HepG2 (cell line): ENCODE data around the gene PHF13. TPM values are rescaled to one million over a fixed set of nuclear protein-coding genes. Genes with fewer than 3 reads are reported as not detected.

ENCODE experiments used
- ATAC-seq: fragments of 200-7000 bp; cut with Tn5 transposase; 3 replicates; pipeline ENCODE4 v1.9.1; 2020; ENCODE audit warnings: mild to moderate bottlenecking, moderate library complexity
- BruUV-seq: library from RNA; stranded (reverse); fragments of 400-500 nt; replicated peaks from 2 replicates; lab custom pipeline; 2021; lab: Mats Ljungman, UMichigan
- CTCF ChIA-PET: fragments of 300-600 bp; formaldehyde crosslinking; extraction: SDS; loops from one replicate; lab custom pipeline; 2021; ENCODE audit warnings: low total read pairs, inconsistent platforms, low intra/inter-chr PET ratio; lab: Yijun Ruan, JAX
- POLR2A ChIA-PET: fragments of 350-600 bp; sonication (Branson Sonifier 250); formaldehyde crosslinking; loops from one replicate; lab custom pipeline; 2020; ENCODE audit warnings: antibody characterized with exemption, inconsistent platforms; lab: Yijun Ruan, JAX
- DNase-seq: peaks from one replicate; pipeline ENCODE4 v3.0.0-alpha.2; 2015; ENCODE audit warnings: low spot score
- FAIRE-seq: peaks from 3 replicates; lab custom pipeline; 2011; peaks lifted over from hg19 to GRCh38; lab: Jason Lieb, UNC
- H2AFZ ChIP-seq: one replicate; pipeline ENCODE4 v1.6.1; 2011; ENCODE audit warnings: low read length, inconsistent platforms
- H3K27ac ChIP-seq: fragments of 300-600 bp; 3 replicates; pipeline ENCODE4 v1.8.0; 2011; ENCODE audit warnings: mixed run types, mild to moderate bottlenecking, mixed read lengths, low read length, inconsistent platforms; ENCODE audit not compliant: insufficient read depth; ENCODE audit errors: extremely low read length
- H3K27me3 ChIP-seq, 2 experiments: fragments of 200-600 bp in 1 of 2; 2 replicates in 1 of 2; 3 replicates in 1 of 2; pipeline versions ENCODE4 v1.6.0 to v1.8.0; 2011; ENCODE audit warnings: low read length in 2 of 2, mild to moderate bottlenecking in 2 of 2, moderate library complexity in 2 of 2, inconsistent platforms in 1 of 2; ENCODE audit not compliant: insufficient read depth in 2 of 2, control insufficient read depth in 1 of 2
- H3K36me3 ChIP-seq, 2 experiments: fragments of 200-600 bp in 1 of 2; replicated peaks in 1 of 2; 2 replicates in 1 of 2; 3 replicates in 1 of 2; pipeline versions ENCODE4 v1.5.1 to v1.8.0; 2011; ENCODE audit warnings: low read length in 2 of 2, inconsistent platforms in 1 of 2; ENCODE audit not compliant: insufficient read depth in 2 of 2, control insufficient read depth in 1 of 2
- H3K4me1 ChIP-seq: 2 replicates; pipeline ENCODE4 v1.5.1; 2012; ENCODE audit warnings: low read length, inconsistent platforms; ENCODE audit not compliant: insufficient read depth
- H3K4me2 ChIP-seq: 2 replicates; pipeline ENCODE4 v1.6.0; 2011; ENCODE audit warnings: low read depth, low read length, inconsistent platforms
- H3K4me3 ChIP-seq, 3 experiments: fragments of 200-600 bp in 1 of 3; sonication (generic), shearing (Covaris generic) in 1 of 3; replicated peaks in 1 of 3; 2 replicates each; pipeline ENCODE4 v1.5.1; 2011 to 2016; ENCODE audit warnings: low read length in 3 of 3, inconsistent platforms in 2 of 3, low read depth in 2 of 3, mild to moderate bottlenecking in 2 of 3, control low read depth in 1 of 3, mixed read lengths in 1 of 3; ENCODE audit not compliant: insufficient read depth in 1 of 3
- H3K79me2 ChIP-seq: one replicate; pipeline ENCODE4 v1.6.1; 2011; ENCODE audit warnings: low read length, inconsistent platforms; ENCODE audit not compliant: insufficient read depth
- H3K9ac ChIP-seq: 2 replicates; pipeline ENCODE4 v1.6.0; 2011; ENCODE audit warnings: mild to moderate bottlenecking, low read depth, low read length, inconsistent platforms; ENCODE audit not compliant: insufficient read depth
- H3K9me3 ChIP-seq: 2 replicates; pipeline ENCODE4 v1.5.1; 2012; ENCODE audit warnings: mild to moderate bottlenecking, low read length
- H4K20me1 ChIP-seq: 2 replicates; pipeline ENCODE4 v1.6.0; 2011; ENCODE audit warnings: inconsistent platforms, mild to moderate bottlenecking, low read length, moderate library complexity; ENCODE audit not compliant: insufficient read depth
- FOSL2 ChIP-seq: sonication (generic); formaldehyde crosslinking; IDR thresholded peaks from 2 replicates; pipeline ENCODE4 v1.4.0; 2020; ENCODE audit warnings: missing genetic modification reagents
- KLF13 ChIP-seq: sonication (generic); formaldehyde crosslinking; IDR thresholded peaks from 2 replicates; pipeline ENCODE4 v1.4.0; 2020; ENCODE audit warnings: mild to moderate bottlenecking, missing genetic modification reagents
- MAF1 ChIP-seq: sonication (generic); formaldehyde crosslinking; IDR thresholded peaks from 2 replicates; pipeline ENCODE4 v1.5.0; 2020; ENCODE audit warnings: missing genetic modification reagents, borderline replicate concordance
- PHF21A ChIP-seq: sonication (generic); formaldehyde crosslinking; IDR thresholded peaks from 2 replicates; pipeline ENCODE4 v1.5.0; 2020; ENCODE audit warnings: mild to moderate bottlenecking, missing genetic modification reagents
- PTBP1 ChIP-seq: fragments of 200-400 bp; formaldehyde crosslinking; IDR thresholded peaks from 2 replicates; pipeline ENCODE4 v1.6.1; 2018; ENCODE audit warnings: low read length, low read depth; ENCODE audit not compliant: poor library complexity, severe bottlenecking
- SAP130 ChIP-seq: IDR thresholded peaks from 2 replicates; pipeline ENCODE4 v1.6.1; 2016; ENCODE audit warnings: low read depth
- SNAPC2 ChIP-seq: sonication (generic); formaldehyde crosslinking; IDR thresholded peaks from 2 replicates; pipeline ENCODE4 v1.8.1; 2022; ENCODE audit warnings: mild to moderate bottlenecking, missing genetic modification reagents
- TARDBP ChIP-seq: sonication (generic); formaldehyde crosslinking; IDR thresholded peaks from 2 replicates; pipeline ENCODE4 v1.8.0; 2022; ENCODE audit warnings: mild to moderate bottlenecking, missing genetic modification reagents
- TEAD2 ChIP-seq: sonication (generic); formaldehyde crosslinking; IDR thresholded peaks from 2 replicates; pipeline ENCODE4 v1.9.0; 2021; ENCODE audit warnings: missing genetic modification reagents
- TOE1 ChIP-seq: sonication (generic); formaldehyde crosslinking; IDR thresholded peaks from 2 replicates; pipeline ENCODE4 v1.4.0; 2020; ENCODE audit warnings: mild to moderate bottlenecking, missing genetic modification reagents
- ZNF33B ChIP-seq: sonication (generic); formaldehyde crosslinking; IDR thresholded peaks from 2 replicates; pipeline ENCODE4 v1.5.1; 2020; ENCODE audit warnings: mild to moderate bottlenecking, missing genetic modification reagents
- ZNF790 ChIP-seq: sonication (generic); formaldehyde crosslinking; IDR thresholded peaks from 2 replicates; pipeline ENCODE4 v1.8.0; 2022; ENCODE audit warnings: missing genetic modification reagents, mild to moderate bottlenecking, borderline replicate concordance
- WGBS: methylation state at CpG from one replicate; pipeline ENCODE4 v1.1.6; 2017; ENCODE audit warnings: low lambda C conversion rate; 5-methylcytosine and 5-hydroxymethylcytosine counted together
- in situ Hi-C: cut with HindIII; loops from 2 replicates; pipeline ENCODE4 v1.10.0; 2017; ENCODE audit warnings: low pct_unique_long_range_greater_than_20kb; ENCODE audit not compliant: extremely low pct_ligation_motif_present
- intact Hi-C: fragments of 100-400 bp; cut with micrococcal nuclease; formaldehyde crosslinking; loops from one replicate; pipeline ENCODE4 v1.10.0; 2022; ENCODE audit not compliant: unreplicated experiment
- polyA plus RNA-seq, 8 experiments: library from polyadenylated mRNA; depleted of rRNA in 3 of 8; stranded (reverse) in 7 of 8; unstranded in 1 of 8; fragments of >200 nt; fragmentation: Illumina TruSeq in 4 of 8; extraction: Trizol in 4 of 8; gene quantifications; 2 replicates each; pipeline versions ENCODE4 v1.2.1 to v1.2.3, GENCODE V29; 2011 to 2016; ENCODE audit warnings: low read depth in 4 of 8, missing spikeins in 1 of 8, mixed read lengths in 1 of 8; ENCODE audit not compliant: insufficient read depth in 1 of 8
- total RNA-seq, 5 experiments: library from RNA; depleted of rRNA; stranded (reverse); fragments of >200 nt; fragmentation: Illumina TruSeq; extraction: Trizol; gene quantifications; 2 replicates each; pipeline ENCODE4 v1.2.3, GENCODE V29; 2016; ENCODE audit warnings: low read depth in 1 of 5
- TF ChIP-seq, protein P1 (sequence below): sonication (generic); formaldehyde crosslinking; IDR thresholded peaks from 2 replicates; pipeline ENCODE4 v1.4.0; 2020; ENCODE audit warnings: mild to moderate bottlenecking, missing genetic modification reagents
- TF ChIP-seq, protein P2 (sequence below): IDR thresholded peaks from 2 replicates; pipeline ENCODE4 v1.6.1; 2016; ENCODE audit warnings: control low read depth
- TF ChIP-seq, protein P3 (sequence below): sonication (generic); formaldehyde crosslinking; IDR thresholded peaks from 2 replicates; pipeline ENCODE4 v1.4.0; 2020; ENCODE audit warnings: missing genetic modification reagents, low read depth, mild to moderate bottlenecking, borderline replicate concordance

Gene PHF13
- total and polyA plus RNA-seq, 2 of the 13 experiments (the other 11 are each of a cell fraction or from before 2014, with no cell fraction given): 4.7 to 7.4 TPM

DNA sequence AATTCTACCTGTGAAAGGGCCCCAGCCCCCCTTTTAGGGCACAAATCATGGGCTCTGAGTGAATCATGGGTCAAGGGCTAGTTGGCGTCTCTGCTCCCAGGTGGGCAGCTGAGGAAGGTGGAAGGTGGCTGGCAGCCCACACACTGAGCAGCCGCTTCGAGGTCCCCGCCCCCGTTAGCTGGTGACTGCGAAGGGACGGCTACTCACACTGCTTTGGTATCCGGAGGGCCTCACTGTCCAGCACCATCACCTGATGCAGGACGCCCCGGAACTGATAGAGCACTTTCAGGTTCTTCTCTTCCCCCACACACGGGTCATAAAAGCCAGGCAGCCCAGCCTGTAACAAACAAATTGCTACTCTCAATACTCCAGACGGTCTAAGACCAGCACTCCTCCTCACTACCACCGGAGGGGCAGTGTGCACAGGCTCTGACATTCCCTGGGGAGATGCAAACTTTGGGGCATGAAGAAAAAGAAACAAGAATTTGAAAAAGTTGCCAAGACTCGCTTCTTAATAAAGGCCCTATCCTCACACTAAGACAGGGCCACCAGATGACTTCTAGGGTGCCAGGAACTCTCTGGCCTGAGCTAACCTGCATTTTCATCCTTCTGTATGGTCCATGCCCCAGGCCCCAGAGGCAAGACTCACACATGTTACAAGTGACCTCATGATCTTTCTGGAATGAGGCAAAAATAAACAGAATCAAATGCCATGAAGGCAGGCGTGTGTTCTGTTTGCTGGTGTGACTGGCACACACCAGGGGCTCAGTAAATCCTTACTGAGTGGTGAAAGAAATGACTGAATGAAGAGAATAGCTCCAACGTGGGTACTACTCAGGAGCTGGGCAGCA lies 22.6 kb downstream of the PHF13 start:
- intact Hi-C loops: no loop called here
- in situ Hi-C loops: no loop called here
- no peak for TF ChIP-seq KLF13 (CRISPR knock-in tag)
- no peak for TF ChIP-seq ZNF790 (CRISPR knock-in tag)
- TF ChIP-seq, protein P1, sequence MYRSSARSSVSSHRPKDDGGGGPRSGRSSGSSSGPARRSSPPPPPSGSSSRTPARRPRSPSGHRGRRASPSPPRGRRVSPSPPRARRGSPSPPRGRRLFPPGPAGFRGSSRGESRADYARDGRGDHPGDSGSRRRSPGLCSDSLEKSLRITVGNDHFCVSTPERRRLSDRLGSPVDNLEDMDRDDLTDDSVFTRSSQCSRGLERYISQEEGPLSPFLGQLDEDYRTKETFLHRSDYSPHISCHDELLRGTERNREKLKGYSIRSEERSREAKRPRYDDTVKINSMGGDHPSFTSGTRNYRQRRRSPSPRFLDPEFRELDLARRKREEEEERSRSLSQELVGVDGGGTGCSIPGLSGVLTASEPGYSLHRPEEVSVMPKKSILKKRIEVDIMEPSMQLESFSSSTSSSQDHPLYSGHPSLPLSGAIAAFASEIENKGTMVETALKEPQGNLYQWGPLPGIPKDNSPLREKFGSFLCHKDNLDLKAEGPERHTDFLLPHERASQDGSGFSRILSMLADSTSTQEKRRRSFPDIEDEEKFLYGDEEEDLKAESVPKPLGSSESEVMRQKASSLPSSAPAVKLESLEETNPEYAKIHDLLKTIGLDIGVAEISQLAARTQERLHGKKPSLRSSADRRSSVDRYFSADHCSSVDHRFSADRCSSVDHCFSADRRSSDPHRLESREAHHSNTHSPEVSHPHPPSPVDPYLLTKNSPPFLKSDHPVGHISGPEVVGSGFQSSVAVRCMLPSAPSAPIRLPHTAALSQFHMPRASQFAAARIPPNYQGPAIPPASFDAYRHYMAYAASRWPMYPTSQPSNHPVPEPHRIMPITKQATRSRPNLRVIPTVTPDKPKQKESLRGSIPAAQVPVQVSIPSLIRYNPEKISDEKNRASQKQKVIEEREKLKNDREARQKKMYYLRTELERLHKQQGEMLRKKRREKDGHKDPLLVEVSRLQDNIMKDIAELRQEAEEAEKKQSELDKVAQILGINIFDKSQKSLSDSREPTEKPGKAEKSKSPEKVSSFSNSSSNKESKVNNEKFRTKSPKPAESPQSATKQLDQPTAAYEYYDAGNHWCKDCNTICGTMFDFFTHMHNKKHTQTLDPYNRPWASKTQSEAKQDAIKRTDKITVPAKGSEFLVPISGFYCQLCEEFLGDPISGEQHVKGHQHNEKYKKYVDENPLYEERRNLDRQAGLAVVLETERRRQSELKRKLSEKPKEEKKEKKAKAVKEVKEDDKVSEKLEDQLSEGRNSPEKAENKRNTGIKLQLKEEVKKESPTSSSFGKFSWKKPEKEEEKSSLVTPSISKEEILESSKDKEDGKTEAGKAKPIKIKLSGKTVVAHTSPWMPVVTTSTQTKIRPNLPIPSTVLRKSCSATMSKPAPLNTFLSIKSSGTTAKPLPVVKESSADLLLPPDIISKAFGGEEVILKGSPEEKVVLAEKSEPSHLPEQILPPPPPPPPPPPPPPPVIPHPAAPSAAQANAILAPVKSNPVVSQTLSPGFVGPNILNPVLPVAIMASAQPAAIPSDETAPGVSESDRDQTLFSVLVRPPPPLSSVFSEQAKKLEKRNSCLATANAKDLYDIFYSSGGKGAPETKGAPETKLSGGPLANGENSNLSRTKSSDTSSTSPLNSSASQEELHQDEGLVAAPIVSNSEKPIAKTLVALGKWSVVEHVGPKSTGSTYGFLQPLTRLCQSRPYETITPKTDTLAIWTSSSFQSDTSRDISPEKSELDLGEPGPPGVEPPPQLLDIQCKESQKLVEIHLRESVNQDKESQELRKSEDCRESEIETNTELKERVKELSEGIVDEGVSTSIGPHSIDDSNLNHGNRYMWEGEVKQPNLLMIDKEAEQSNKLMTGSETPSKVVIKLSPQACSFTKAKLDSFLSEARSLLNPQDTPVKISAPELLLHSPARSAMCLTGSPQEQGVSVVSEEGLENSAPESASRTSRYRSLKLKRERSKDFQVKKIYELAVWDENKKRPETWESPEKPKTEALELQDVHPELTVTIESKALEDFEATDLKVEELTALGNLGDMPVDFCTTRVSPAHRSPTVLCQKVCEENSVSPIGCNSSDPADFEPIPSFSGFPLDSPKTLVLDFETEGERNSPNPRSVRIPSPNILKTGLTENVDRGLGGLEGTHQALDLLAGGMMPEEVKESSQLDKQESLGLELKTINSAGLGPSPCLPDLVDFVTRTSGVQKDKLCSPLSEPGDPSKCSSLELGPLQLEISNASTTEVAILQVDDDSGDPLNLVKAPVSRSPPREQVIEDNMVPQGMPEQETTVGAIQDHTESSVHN (CRISPR knock-in tag): no peak
- no peak for TF ChIP-seq MAF1 (CRISPR knock-in tag)
- TF ChIP-seq TEAD2 (CRISPR knock-in tag): no peak
- TF ChIP-seq TOE1 (CRISPR knock-in tag): no peak
- TF ChIP-seq PTBP1: no peak
- TF ChIP-seq FOSL2 (CRISPR knock-in tag): no peak
- TF ChIP-seq, protein P2, sequence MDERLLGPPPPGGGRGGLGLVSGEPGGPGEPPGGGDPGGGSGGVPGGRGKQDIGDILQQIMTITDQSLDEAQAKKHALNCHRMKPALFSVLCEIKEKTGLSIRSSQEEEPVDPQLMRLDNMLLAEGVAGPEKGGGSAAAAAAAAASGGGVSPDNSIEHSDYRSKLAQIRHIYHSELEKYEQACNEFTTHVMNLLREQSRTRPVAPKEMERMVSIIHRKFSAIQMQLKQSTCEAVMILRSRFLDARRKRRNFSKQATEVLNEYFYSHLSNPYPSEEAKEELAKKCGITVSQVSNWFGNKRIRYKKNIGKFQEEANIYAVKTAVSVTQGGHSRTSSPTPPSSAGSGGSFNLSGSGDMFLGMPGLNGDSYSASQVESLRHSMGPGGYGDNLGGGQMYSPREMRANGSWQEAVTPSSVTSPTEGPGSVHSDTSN (CRISPR knock-in tag): no peak
- TF ChIP-seq ZNF33B (CRISPR knock-in tag): no peak
- TF ChIP-seq PHF21A (CRISPR knock-in tag): no peak
- no peak for TF ChIP-seq TARDBP
- TF ChIP-seq SNAPC2: no peak
- TF ChIP-seq SAP130 (CRISPR knock-in tag): no peak
- TF ChIP-seq, protein P3, sequence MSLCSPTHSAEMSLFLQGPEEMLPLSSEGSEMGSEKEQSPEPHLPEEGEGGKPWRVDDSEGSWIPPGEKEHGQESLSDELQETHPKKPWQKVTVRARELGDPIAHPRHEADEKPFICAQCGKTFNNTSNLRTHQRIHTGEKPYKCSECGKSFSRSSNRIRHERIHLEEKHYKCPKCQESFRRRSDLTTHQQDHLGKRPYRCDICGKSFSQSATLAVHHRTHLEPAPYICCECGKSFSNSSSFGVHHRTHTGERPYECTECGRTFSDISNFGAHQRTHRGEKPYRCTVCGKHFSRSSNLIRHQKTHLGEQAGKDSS: no peak
- ChIA-PET POLR2A (no interaction called here), CTCF (no interaction called here)
- H3K4me1 ChIP-seq: no peaks in the 10 kb centered on the region
- H3K27ac ChIP-seq: no peak overlapping the region
- no peak overlapping the region for H2AFZ ChIP-seq
- H3K9me3 ChIP-seq: no peaks in the 10 kb centered on the region
- H3K4me3 ChIP-seq: no peak overlapping the region
- DNase-seq (no peak), FAIRE-seq (no peak), ATAC-seq (no peak)
- BruUV-seq: no TSS peak
- H3K9ac ChIP-seq: no peak overlapping the region
- H3K79me2 ChIP-seq: no peaks in the 10 kb centered on the region
- 97% methylated on average over 14 of the region's 16 CpGs for WGBS
- H3K4me2 ChIP-seq: no peak overlapping the region
- peaks cover 39 to 81% of the 10 kb centered on the region in 2 experiments; a peak in 4 of 5 replicates for H3K36me3 ChIP-seq
- H3K27me3 ChIP-seq: no peaks in the 10 kb centered on the region
- H4K20me1 ChIP-seq: peaks cover 8% of the 10 kb centered on the region; the same call in 1 of the 2 replicates
